ENCODE results near the gene RGL1. TPM values are rescaled to one million over a fixed set of nuclear protein-coding genes. Genes with fewer than 3 reads are reported as not detected.

The RGL1 gene
- polyA plus RNA-seq, 6 donors from 2014 or later, result 0.09 to 0.29 (median 0.13) TPM; not detected in 3

DNA sequence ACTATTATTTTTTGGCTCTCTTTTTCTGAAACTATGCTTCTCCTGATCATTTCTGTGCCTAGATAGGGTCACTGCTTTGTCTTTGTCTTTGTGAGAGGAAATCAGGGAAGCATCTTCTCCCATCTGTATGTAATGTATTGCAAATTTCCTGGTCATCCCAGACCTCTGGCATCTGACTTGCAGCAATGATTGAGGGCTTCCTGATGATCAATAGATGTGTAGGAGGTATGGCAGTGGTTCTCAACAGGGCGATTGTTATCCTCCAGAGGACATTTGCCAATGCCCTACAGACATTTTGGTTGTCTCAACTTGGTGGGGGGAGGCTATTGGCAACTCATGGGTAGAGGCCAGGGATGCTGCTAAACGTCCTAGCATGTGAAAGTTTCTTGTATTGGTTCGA is 64.7 kb downstream of the RGL1 start:
- peak overlapping the region in 1 of 6 donors; percentile 12 for H3K27ac Mint-ChIP-seq
- H3K9me3 Mint-ChIP-seq, result no peaks in the 10 kb centered on the region
- ATAC-seq (ENCODE audit: low read depth in 2 of 2), result no peak
- no peak for DNase-seq
- H3K4me1 Mint-ChIP-seq, result peaks cover 0 to 3% (median 0%) of the 10 kb centered on the region in 3 donors
- no peak overlapping the region for H3K4me3 Mint-ChIP-seq
- H3K36me3 Mint-ChIP-seq, result no peaks in the 10 kb centered on the region
- no peaks in the 10 kb centered on the region for H3K27me3 Mint-ChIP-seq

GRCh38 chr1:183870351-183871077 is 65.6 kb downstream of the RGL1 start:
- no peak overlapping the region for H3K4me3 Mint-ChIP-seq
- DNase-seq, result no peak
- no peaks in the 10 kb centered on the region for H3K27me3 Mint-ChIP-seq
- no peak for ATAC-seq (ENCODE audit: low read depth in 2 of 2)
- H3K9me3 Mint-ChIP-seq, result no peaks in the 10 kb centered on the region
- H3K36me3 Mint-ChIP-seq, result no peaks in the 10 kb centered on the region
- H3K27ac Mint-ChIP-seq, result no peak overlapping the region
- H3K4me1 Mint-ChIP-seq, result peaks cover 0 to 3% (median 0%) of the 10 kb centered on the region in 3 donors

DNA sequence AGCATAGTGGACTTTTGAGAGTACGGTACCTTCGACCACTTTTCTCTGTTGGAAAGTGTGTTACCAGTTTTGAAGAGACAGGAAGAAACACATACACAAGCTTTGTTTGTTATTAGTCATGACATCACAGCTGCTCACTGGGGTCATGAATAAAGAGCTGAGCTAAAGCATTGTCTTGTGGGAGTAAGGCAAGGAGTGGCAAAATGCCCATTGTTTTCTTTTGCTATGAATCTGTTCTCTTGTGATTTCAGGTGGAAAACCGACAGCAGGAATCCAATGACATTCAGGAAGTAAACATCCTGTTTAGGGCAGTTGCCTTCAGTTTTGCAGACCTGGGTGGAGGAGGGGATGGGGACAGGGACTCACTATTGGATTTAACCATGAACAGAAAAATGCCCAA is 66.2 kb downstream of the RGL1 start:
- Mint-ChIP-seq H3K4me3 (no peak overlapping the region), H3K27ac (no peak overlapping the region)
- ATAC-seq (ENCODE audit: low read depth in 2 of 2), result no peak

DNA sequence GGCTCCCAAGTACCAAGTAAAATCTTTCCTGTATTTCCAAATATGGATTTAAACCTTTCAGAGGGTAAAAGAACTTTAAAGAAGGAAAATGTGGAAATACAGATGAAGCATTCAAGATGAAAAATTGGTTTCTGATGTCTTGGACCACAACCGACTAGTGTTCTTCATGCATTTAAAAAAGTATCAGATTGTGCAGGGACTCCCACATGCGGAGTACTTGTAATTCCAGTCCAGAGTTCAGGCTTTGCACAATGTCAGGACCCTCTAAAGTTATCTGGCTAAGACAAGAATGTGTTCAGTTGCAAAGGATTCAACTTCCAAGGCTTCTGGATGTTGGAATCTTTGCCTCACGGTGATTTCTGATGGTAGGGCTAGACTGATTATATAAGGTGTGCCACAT is 66.7 kb downstream of the RGL1 start:
- ATAC-seq (ENCODE audit: low read depth in 2 of 2), result no peak
- H3K27me3 Mint-ChIP-seq, result no peaks in the 10 kb centered on the region
- no peaks in the 10 kb centered on the region for H3K36me3 Mint-ChIP-seq
- H3K4me3 Mint-ChIP-seq, result no peak overlapping the region
- DNase-seq, result no peak
- peaks cover 0 to 3% (median 0%) of the 10 kb centered on the region in 3 donors for H3K4me1 Mint-ChIP-seq
- no peak overlapping the region for H3K27ac Mint-ChIP-seq
- H3K9me3 Mint-ChIP-seq, result no peaks in the 10 kb centered on the region

More for the DNA sequence above, 66.2 kb downstream of the RGL1 start:
- no peaks in the 10 kb centered on the region for H3K27me3 Mint-ChIP-seq
- no peaks in the 10 kb centered on the region for H3K9me3 Mint-ChIP-seq
- H3K36me3 Mint-ChIP-seq, result no peaks in the 10 kb centered on the region
- peaks cover 0 to 3% (median 0%) of the 10 kb centered on the region in 3 donors for H3K4me1 Mint-ChIP-seq
- DNase-seq, result no peak

DNA sequence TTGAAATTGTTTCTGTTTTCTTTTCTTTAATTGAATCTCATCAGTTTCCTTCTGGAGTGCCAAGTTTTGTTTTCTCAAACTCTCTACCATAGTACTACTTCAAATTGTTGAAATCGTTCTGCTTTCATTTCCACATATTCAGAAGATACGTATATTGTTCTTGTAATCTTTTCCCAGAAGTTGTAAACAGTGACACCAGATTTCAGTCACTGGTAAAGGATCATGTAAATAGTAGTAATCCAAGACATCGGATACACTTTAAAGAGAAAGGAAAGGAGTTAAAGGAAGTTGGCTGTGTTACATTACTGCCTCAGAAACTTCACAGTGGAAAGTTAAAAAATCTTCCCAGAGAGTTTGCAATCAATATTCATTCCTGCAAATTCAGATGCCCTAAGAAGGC is 67.5 kb downstream of the RGL1 start:
- DNase-seq, result no peak
- no peaks in the 10 kb centered on the region for H3K36me3 Mint-ChIP-seq
- H3K4me3 Mint-ChIP-seq, result no peak overlapping the region
- no peaks in the 10 kb centered on the region for H3K9me3 Mint-ChIP-seq
- peaks cover 0 to 4% (median 0%) of the 10 kb centered on the region in 3 donors for H3K27me3 Mint-ChIP-seq
- no peak for ATAC-seq (ENCODE audit: low read depth in 2 of 2)
- H3K4me1 Mint-ChIP-seq, result peaks cover 0 to 3% (median 0%) of the 10 kb centered on the region in 3 donors
- peak overlapping the region in 1 of 6 donors; percentile 37 for H3K27ac Mint-ChIP-seq

DNA sequence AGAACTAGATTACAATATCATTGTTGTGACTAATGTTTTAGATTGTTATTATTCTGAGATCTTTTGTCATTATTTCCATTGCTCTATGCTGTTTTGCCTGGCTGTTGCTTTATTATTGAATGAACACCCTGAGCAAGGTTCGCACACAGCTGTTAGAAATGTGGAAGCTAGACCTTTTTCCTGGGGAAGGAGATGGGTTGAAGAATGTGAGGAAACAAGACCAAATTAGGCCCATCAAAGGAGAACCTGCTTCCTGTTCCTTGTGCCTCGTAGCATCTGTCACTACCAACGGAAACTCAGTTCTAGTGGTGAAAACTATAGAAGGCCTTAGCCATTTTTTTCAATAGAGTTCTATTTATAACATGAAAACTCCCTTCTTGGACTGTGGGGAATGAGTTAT is 68.7 kb downstream of the RGL1 start:
- peaks cover 0 to 3% (median 0%) of the 10 kb centered on the region in 3 donors for H3K4me1 Mint-ChIP-seq

GRCh38 chr1:183876309-183876708 is 71.4 kb downstream of the RGL1 start:
- DNase-seq (no peak), ATAC-seq (ENCODE audit: low read depth in 2 of 2) (no peak)
- H3K4me3 Mint-ChIP-seq, result no peak overlapping the region
- H3K4me1 Mint-ChIP-seq, result peaks cover 0 to 3% (median 0%) of the 10 kb centered on the region in 3 donors
- no peaks in the 10 kb centered on the region for H3K9me3 Mint-ChIP-seq
- H3K27ac Mint-ChIP-seq, result no peak overlapping the region
- H3K27me3 Mint-ChIP-seq, result peaks cover 0 to 5% (median 0%) of the 10 kb centered on the region in 3 donors
- no peaks in the 10 kb centered on the region for H3K36me3 Mint-ChIP-seq

More for the DNA sequence above, 68.7 kb downstream of the RGL1 start:
- DNase-seq, result no peak
- no peaks in the 10 kb centered on the region for H3K9me3 Mint-ChIP-seq
- no peak overlapping the region for H3K27ac Mint-ChIP-seq
- no peak overlapping the region for H3K4me3 Mint-ChIP-seq
- H3K36me3 Mint-ChIP-seq, result no peaks in the 10 kb centered on the region
- no peak for ATAC-seq (ENCODE audit: low read depth in 2 of 2)
- peaks cover 0 to 5% (median 0%) of the 10 kb centered on the region in 3 donors for H3K27me3 Mint-ChIP-seq

GRCh38 chr1:183877053-183877720 is 72.3 kb downstream of the RGL1 start:
- no peaks in the 10 kb centered on the region for H3K36me3 Mint-ChIP-seq
- DNase-seq, result no peak
- no peak for ATAC-seq (ENCODE audit: low read depth in 2 of 2)
- no peak overlapping the region for H3K4me3 Mint-ChIP-seq
- peaks cover 0 to 3% (median 0%) of the 10 kb centered on the region in 3 donors for H3K4me1 Mint-ChIP-seq
- peaks cover 0 to 11% (median 0%) of the 10 kb centered on the region in 3 donors for H3K27me3 Mint-ChIP-seq
- peak overlapping the region in 1 of 6 donors; percentile 9 for H3K27ac Mint-ChIP-seq
- no peaks in the 10 kb centered on the region for H3K9me3 Mint-ChIP-seq

DNA sequence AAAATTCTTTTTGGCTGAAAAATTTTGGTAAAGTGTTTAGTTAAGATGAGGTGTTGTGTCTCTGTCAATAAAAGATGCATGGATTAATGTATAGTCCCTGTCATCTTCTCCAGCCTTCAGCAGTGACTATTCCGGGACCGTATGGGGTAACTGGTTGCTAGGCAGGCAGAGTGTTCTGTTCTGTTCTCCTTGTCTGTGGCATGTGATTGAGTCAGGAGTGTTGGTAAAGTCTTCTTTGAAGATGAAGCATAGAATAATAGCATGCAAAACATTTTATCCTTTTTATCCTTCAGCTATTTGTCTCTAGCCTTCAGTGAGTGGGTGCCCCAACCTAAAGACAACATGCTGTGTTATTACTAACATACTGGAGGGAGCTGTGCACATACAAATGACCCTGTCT is 74.6 kb downstream of the RGL1 start:
- Mint-ChIP-seq H3K27ac (peak overlapping the region in 1 of 6 donors; percentile 69), H3K27me3 (peaks cover 0 to 14% (median 0%) of the 10 kb centered on the region in 3 donors), H3K4me1 (peaks cover 0 to 13% (median under 1%) of the 10 kb centered on the region in 3 donors), H3K36me3 (no peaks in the 10 kb centered on the region), H3K4me3 (no peak overlapping the region), H3K9me3 (no peaks in the 10 kb centered on the region)
- ATAC-seq (ENCODE audit: low read depth in 2 of 2), result no peak
- no peak for DNase-seq

DNA sequence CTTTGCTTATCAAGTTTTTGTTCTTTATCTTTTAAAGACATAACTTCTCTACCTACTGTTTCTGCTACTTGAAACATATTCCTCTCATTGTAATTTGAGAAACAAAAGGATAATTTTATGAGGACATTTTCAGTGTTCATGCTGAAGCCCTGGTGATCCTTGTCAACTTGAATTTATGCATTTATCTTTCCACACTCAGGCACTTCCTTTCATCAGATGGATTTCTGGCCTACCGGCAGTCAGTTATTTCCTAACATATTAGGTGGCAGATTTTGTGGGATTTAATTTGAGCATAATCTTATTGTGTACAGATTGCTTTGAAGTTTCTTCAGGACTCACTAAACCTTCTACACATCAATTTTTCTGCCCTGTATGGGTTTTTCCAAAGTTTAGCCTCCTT is 75.0 kb downstream of the RGL1 start:
- Mint-ChIP-seq H3K4me3 (no peak overlapping the region), H3K9me3 (no peaks in the 10 kb centered on the region), H3K27ac (no peak overlapping the region), H3K36me3 (no peaks in the 10 kb centered on the region), H3K4me1 (peaks cover 0 to 13% (median 0%) of the 10 kb centered on the region in 3 donors), H3K27me3 (peaks cover 0 to 14% (median 0%) of the 10 kb centered on the region in 3 donors)
- DNase-seq (no peak), ATAC-seq (ENCODE audit: low read depth in 2 of 2) (no peak)

GRCh38 chr1:183880531-183881243 is 75.8 kb downstream of the RGL1 start:
- no peak overlapping the region for H3K4me3 Mint-ChIP-seq
- ATAC-seq (ENCODE audit: low read depth in 2 of 2) (no peak), DNase-seq (no peak)
- peaks cover 0 to 13% (median 0%) of the 10 kb centered on the region in 3 donors for H3K4me1 Mint-ChIP-seq
- no peaks in the 10 kb centered on the region for H3K9me3 Mint-ChIP-seq
- H3K27me3 Mint-ChIP-seq, result peaks cover 0 to 14% (median 0%) of the 10 kb centered on the region in 3 donors
- no peaks in the 10 kb centered on the region for H3K36me3 Mint-ChIP-seq
- peak overlapping the region in 1 of 6 donors; percentile 33 for H3K27ac Mint-ChIP-seq

DNA sequence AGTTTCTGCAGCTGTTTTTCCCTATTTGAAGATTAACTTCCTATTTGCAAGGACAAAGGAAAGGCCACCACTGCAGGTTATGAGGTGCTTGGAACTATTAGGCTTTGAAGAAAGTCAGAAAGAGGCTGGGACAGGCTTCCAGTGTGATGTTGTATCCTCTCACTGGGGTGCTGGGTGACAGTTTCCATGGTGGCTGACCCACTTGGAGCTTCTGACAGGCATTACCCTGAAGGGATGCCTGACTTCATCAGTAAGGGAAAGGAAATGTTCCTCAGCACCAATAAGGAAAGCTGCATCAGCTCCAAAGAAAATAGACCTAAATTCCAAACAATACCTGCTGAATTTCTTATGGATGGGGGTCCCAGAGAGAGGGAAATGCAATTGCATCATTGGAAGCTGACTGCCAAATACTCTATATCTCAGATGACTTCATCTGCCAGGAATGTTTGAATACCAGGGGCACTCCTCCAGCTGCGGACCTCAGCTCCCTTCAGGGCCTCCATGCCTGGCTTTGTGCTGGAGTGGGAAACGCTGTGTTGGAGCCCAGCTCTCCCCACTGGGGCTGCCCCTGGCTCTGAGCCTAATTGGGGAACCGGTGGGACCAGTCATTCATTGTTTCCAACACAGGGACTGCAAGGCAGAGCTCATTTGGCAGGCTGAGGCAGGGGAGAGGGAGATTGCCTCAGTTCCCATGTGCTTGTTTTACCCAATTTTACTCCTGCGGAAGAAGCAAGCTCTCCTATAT is 76.6 kb downstream of the RGL1 start:
- Mint-ChIP-seq H3K27me3 (peaks cover 0 to 14% (median 0%) of the 10 kb centered on the region in 3 donors), H3K4me1 (peaks cover 0 to 13% (median 0%) of the 10 kb centered on the region in 3 donors), H3K9me3 (no peaks in the 10 kb centered on the region), H3K4me3 (no peak overlapping the region), H3K27ac (no peak overlapping the region), H3K36me3 (no peaks in the 10 kb centered on the region)
- DNase-seq (no peak), ATAC-seq (ENCODE audit: low read depth in 2 of 2) (no peak)
